Epidermal melanocyte (primary cell): ENCODE results near the gene THBS1.

Experiments
- DNase-seq: peaks from one replicate; pipeline ENCODE4 v3.0.0; 2011; ENCODE audit warnings: low spot score; ENCODE audit not compliant: insufficient read length

THBS1 gene

DNA sequence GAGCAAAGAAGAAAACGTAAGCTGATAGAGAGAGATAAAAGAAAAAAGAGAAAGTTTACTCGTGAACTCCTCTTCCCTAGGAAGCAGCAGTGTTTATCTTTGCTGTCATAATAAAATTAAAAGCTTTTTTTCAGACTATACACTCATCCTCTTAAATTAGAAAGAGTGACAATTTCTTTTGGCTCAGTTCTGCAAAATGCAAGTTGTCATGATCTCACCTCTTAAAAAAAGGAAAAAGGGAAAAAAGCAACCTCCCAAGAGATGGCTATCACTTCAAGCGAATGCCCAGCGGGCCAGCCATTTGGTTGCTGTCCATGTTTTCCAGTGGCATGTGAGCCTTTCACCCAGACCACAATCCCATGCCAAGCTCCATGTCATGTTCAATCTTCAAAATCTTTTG is 7.0 kb upstream of the THBS1 start:
- no peak for DNase-seq

- DNase-seq, result no peak
Observed at GRCh38 chr15:39574427-39574826, 6.5 kb upstream of the THBS1 start.

DNA sequence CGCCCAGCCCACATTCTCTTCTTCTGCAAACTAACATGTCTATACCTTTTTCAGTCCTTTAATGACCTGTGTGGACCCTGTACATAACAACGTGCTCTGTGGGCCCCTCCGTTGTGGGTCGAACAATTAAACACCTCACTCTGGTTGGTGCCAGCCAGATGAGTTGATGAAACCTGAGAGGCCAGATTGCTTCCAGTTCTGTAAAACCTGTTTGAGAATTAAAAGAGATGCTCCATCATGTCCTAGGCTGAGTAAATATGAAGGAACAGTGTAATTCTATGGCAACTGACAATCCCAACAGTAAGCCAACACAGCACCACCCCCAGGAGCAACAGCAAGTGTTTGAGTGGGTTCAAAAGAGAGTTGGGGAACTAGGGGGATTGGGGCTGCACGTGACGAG is 5.7 kb upstream of the THBS1 start:
- DNase-seq, result no peak

- DNase-seq, result no peak
Observed at GRCh38 chr15:39578851-39579486, 1.9 kb upstream of the THBS1 start.

GRCh38 chr15:39579487-39580116 is 1.3 kb upstream of the THBS1 start:
- peak; percentile 58 for DNase-seq

GRCh38 chr15:39580117-39580484 is 778 bp upstream of the THBS1 start:
- DNase-seq, result peak; percentile 64

DNA sequence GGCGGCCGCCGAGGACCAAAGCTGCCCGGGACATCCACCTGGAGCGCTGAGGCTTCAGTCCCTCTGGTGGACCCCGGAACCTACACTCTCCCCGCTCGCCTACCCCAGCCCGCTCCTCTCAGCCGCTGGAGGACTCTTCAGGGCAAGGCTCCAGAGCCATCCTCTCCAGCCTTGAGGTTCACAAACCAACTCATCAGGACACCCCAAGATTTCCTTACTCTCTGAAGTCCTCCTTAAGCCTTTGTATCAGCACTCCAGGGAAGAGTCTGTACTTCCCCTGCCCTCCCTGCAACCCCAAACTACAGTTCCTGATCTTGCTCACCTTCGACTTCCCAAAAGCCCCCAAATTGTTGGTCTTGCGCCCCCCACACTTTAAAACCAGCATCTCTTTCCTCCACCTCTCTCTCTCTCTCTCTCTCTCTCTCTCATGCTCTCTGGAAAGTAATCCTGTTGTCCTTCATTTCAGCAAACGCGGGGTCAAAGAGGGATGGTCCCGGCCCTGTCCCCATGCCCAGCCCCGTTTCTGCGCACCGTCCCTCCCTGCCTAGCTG is 438 bp downstream of the THBS1 start:
- no peak for DNase-seq

DNA sequence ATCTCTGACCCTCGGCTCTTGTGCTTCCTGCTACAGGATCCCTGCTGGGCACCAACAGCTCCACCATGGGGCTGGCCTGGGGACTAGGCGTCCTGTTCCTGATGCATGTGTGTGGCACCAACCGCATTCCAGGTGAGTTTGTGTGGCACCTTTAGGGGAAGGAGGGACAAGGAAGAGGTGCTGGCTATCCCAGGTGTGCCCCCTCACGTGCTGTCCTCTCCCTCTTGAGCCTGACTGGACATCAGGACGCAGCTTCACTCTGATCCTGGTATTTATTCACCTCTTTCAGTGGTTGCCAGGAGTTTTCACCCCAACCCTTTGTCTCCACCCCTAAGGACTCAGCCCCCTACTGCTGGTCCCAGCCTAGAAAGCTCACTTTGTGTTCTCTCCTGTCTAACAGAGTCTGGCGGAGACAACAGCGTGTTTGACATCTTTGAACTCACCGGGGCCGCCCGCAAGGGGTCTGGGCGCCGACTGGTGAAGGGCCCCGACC is 960 bp downstream of the THBS1 start:
- DNase-seq, result no peak

GRCh38 chr15:39582286-39582976 is 1.6 kb downstream of the THBS1 start:
- no peak for DNase-seq

DNA sequence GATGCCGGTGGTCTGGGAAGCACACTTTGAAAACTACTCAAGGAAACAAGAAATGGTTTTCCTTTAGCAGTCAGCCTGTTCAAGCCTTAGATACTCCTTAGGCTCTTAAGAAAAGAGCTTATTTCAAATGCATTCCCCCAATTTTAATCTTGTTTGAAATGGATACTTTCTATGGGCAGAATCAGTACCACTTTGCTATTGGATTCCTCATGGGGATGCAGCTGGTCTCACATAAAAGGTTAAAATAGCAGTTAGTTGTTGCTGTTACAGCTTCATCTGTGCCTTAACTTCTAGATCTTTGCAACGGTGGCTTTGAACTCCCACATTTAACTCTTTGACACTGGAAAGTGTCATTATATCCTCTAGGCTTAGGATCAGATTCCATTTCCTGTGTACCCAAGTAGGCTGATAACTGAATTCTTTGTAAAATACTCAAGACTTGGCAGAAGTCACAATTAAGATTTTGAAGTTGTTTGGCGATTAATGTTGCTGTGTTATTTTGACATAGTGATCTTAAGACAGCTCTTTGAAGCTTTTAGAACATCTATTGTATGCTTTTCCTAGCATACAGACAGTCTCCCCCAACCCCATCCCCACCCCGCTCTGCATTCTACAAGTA is 2.2 kb downstream of the THBS1 start:
- DNase-seq, result no peak

- no peak for DNase-seq
Observed at GRCh38 chr15:39583596-39584265, 2.9 kb downstream of the THBS1 start.

- DNase-seq, result no peak
Observed at GRCh38 chr15:39584266-39584659, 3.4 kb downstream of the THBS1 start.

DNA sequence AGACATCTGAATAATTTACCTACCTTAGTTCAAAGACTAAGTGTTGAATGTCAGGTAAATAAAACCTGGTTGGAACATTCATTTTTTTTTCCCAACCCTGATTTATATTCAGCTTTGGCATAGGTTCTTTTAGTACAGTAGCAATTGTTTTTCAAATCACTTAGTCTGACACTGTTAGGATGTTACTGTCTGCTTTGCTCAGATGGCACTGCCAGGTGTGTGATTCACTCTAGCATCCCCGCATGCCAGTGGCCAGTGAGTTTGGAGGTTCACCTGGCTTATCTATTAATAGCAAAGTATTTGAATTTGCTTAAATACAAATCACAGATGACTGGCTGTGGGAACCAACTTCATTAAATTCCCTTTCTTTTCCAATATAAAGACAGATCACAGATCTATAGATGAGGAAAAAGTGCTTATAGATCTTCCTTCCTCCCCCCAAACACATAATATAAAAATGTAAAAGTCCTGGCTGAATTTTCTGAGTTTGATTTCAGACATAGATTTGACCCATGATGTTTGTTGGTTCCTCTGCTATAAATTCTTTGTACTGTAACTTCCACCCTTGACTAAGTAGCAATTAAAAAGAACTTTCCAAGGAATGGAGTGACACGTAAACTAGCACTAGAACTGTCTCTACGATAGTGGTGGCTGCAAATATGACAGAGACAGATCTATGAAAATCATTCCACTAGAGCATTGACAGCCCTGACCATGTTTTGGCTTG is 3.9 kb downstream of the THBS1 start:
- DNase-seq, result no peak

- no peak for DNase-seq
Observed at GRCh38 chr15:39585389-39585841, 4.5 kb downstream of the THBS1 start.

GRCh38 chr15:39585871-39586301 is 5.0 kb downstream of the THBS1 start:
- DNase-seq, result no peak

DNA sequence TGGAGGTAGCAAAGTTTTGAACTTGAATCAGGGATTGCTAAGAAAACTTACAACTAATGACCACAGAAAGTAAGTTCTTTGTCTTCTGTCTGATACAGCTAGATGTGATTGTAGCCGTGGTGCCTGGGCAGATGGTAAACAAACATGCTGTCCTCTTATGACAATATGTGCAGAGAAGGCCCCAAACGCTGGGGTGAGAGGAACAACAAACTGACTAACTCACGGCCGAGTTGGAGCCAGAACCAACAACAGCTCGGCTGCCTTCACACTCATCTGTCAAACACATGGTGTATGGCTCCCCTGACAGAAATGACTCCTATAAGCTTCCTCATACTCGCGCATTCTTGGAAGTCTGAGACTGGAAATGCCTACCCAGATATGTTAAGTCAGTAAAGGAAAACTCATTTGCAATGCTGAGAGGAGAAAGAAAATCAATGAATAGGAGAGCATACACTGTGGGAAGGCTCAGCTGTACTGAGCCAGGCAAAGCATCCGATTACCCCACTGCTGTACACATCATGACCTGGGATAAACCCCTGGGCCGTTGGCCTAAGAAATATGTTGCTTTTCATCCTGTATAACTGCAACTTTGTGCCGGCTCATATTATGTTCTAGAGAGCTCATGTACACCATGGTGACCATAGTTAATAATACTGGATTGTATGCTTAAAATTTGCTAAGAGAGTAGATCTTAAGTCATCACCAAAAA is 5.7 kb downstream of the THBS1 start:
- DNase-seq, result no peak

- no peak for DNase-seq
Observed at GRCh38 chr15:39587096-39587721, 6.3 kb downstream of the THBS1 start.

- DNase-seq, result no peak
Observed at GRCh38 chr15:39587731-39588530, 7.1 kb downstream of the THBS1 start.
